Astrocyte of the spinal cord (primary cell): Measurements from ENCODE around the gene BTBD6.

Experiments used
- DNase-seq: peaks from one replicate; pipeline ENCODE4 v3.0.0; 2011; ENCODE audit warnings: low read depth, low spot score
- H3K4me3 ChIP-seq: 2 replicates; pipeline ENCODE4 v1.5.1; 2011; ENCODE audit warnings: low read depth, mild to moderate bottlenecking, low read length, moderate library complexity
- CTCF ChIP-seq: IDR thresholded peaks from 2 replicates; pipeline ENCODE4 v1.5.1; 2012; ENCODE audit warnings: low read depth, mild to moderate bottlenecking, low read length, inconsistent platforms
- in situ Hi-C: cut with HindIII; loops from 2 replicates; pipeline ENCODE4 v1.10.0; 2017; ENCODE audit warnings: low sequenced_read_pairs

The BTBD6 gene

GRCh38 chr14:105281371-105282097, 33.2 kb downstream of the BTBD6 start:
- DNase-seq, result peak; percentile 72
- in situ Hi-C loops, result no loop called here
- TF ChIP-seq CTCF, result peak; percentile 83
- no peak overlapping the region for H3K4me3 ChIP-seq

GRCh38 chr14:105282098-105282725, 33.9 kb downstream of the BTBD6 start:
- H3K4me3 ChIP-seq, result no peak overlapping the region
- DNase-seq, result no peak
- no peak for TF ChIP-seq CTCF
- in situ Hi-C loops, result no loop called here

- DNase-seq, result no peak
- H3K4me3 ChIP-seq, result no peak overlapping the region
- in situ Hi-C loops, result no loop called here
- TF ChIP-seq CTCF, result no peak
Measured at GRCh38 chr14:105283028-105283427, 34.7 kb downstream of the BTBD6 start.

GRCh38 chr14:105283899-105284298, 35.6 kb downstream of the BTBD6 start:
- no peak overlapping the region for H3K4me3 ChIP-seq
- no peak for DNase-seq
- in situ Hi-C loops, result no loop called here
- no peak for TF ChIP-seq CTCF

GRCh38 chr14:105285174-105285573, 36.8 kb downstream of the BTBD6 start:
- no peak for DNase-seq
- TF ChIP-seq CTCF, result no peak
- H3K4me3 ChIP-seq, result no peak overlapping the region
- in situ Hi-C loops, result no loop called here

- no peak for TF ChIP-seq CTCF
- no peak for DNase-seq
- in situ Hi-C loops, result no loop called here
Measured at GRCh38 chr14:105286759-105287144, 38.4 kb downstream of the BTBD6 start.

More at GRCh38 chr14:105286759-105287144, 38.4 kb downstream of the BTBD6 start:
- H3K4me3 ChIP-seq, result no peak overlapping the region
